ENCODE measurements around the gene ITGB4. TPM values are rescaled to one million over a fixed set of nuclear protein-coding genes. Genes with fewer than 3 reads are reported as not detected.

ITGB4 gene
- total and polyA plus RNA-seq, 2 donors (not counting 3 experiments of a cell fraction or from before 2014, with no cell fraction given) = 4.2 to 6.7 TPM

GRCh38 chr17:75691371-75691791 lies 29.9 kb upstream of the ITGB4 start:
- Histone ChIP-seq H3K4me1 (ENCODE audit: control insufficient read depth, extremely low read depth, insufficient read depth, low read length) (peaks cover 83% of the 10 kb centered on the region), H3K9me1 (replicated peaks; ENCODE audit: control insufficient read depth, extremely low read depth, insufficient read depth, low read length) (no peaks in the 10 kb centered on the region), H3K9ac (replicated peaks; ENCODE audit: extremely low read depth, insufficient read depth, low read length) (no peak overlapping the region), H3K79me2 (ENCODE audit: control insufficient read depth, insufficient read depth, low read length) (peaks cover 70% of the 10 kb centered on the region), H3K9me3 (replicated peaks; ENCODE audit: control insufficient read depth, insufficient read depth, low read length) (no peaks in the 10 kb centered on the region), H3K4me3 (replicated peaks in 1 of 3; ENCODE audit: insufficient read depth in 1 of 3, low read depth in 1 of 3, low read length in 3 of 3) (no peak overlapping the region), H3K36me3 (ENCODE audit: control insufficient read depth in 2 of 2, extremely low read depth in 1 of 2, insufficient read depth in 2 of 2, low read length in 2 of 2) (peaks cover 9 to 20% of the 10 kb centered on the region in 2 experiments), H2AFZ (ENCODE audit: low read depth, low read length) (no peak overlapping the region), H4K20me1 (replicated peaks; ENCODE audit: control insufficient read depth, extremely low read depth, insufficient read depth, low read length) (no peaks in the 10 kb centered on the region), H3K4me2 (ENCODE audit: insufficient read depth, low read length) (no peak overlapping the region), H3K27ac (ENCODE audit: insufficient read depth, low read depth, low read length) (peak overlapping the region; percentile 10), H3K27me3 (ENCODE audit: control insufficient read depth in 2 of 2, insufficient read depth in 2 of 2, low read length in 2 of 2) (no peaks in the 10 kb centered on the region)
- CTCF ChIA-PET = interaction anchor here (3.8 to 8.9 kb wide), 2 partner anchors 11 to 16 kb away, joined by 16 to 88 read pairs; no protein-coding TSS in a partner anchor
- POLR2A ChIA-PET = no interaction called here
- BruUV-seq (replicated peaks) = no TSS peak
- peak; percentile 69 for FAIRE-seq
- DNase-seq (ENCODE audit: low read depth, low spot score) = no peak
- TF ChIP-seq FOS (IDR thresholded peaks at IDR 0.05; ENCODE audit: borderline replicate concordance, insufficient read depth, low read length) = peak; percentile 10
- no peak for TF ChIP-seq POLR2AphosphoS5 (IDR thresholded peaks at IDR 0.05; ENCODE audit: insufficient read depth, low read depth, low read length)
- intact Hi-C loops (cut with micrococcal nuclease) (no loop called here), dilution Hi-C loops (cut with MboI; ENCODE audit: extremely low pct_ligation_motif_present, low sequenced_read_pairs) (no loop called here)

- Histone ChIP-seq H3K9me1 (replicated peaks; ENCODE audit: control insufficient read depth, extremely low read depth, insufficient read depth, low read length) (no peaks in the 10 kb centered on the region), H2AFZ (ENCODE audit: low read depth, low read length) (no peak overlapping the region), H4K20me1 (replicated peaks; ENCODE audit: control insufficient read depth, extremely low read depth, insufficient read depth, low read length) (no peaks in the 10 kb centered on the region), H3K27ac (ENCODE audit: insufficient read depth, low read depth, low read length) (peak overlapping the region; percentile 80), H3K4me2 (ENCODE audit: insufficient read depth, low read length) (no peak overlapping the region), H3K4me1 (ENCODE audit: control insufficient read depth, extremely low read depth, insufficient read depth, low read length) (peaks cover 79% of the 10 kb centered on the region), H3K27me3 (ENCODE audit: control insufficient read depth in 2 of 2, insufficient read depth in 2 of 2, low read length in 2 of 2) (no peaks in the 10 kb centered on the region), H3K9me3 (replicated peaks; ENCODE audit: control insufficient read depth, insufficient read depth, low read length) (no peaks in the 10 kb centered on the region), H3K9ac (replicated peaks; ENCODE audit: extremely low read depth, insufficient read depth, low read length) (no peak overlapping the region), H3K36me3 (ENCODE audit: control insufficient read depth in 2 of 2, extremely low read depth in 1 of 2, insufficient read depth in 2 of 2, low read length in 2 of 2) (peaks cover 9 to 20% of the 10 kb centered on the region in 2 experiments), H3K79me2 (ENCODE audit: control insufficient read depth, insufficient read depth, low read length) (peaks cover 69% of the 10 kb centered on the region), H3K4me3 (replicated peaks in 1 of 3; ENCODE audit: insufficient read depth in 1 of 3, low read depth in 1 of 3, low read length in 3 of 3) (no peak overlapping the region)
- dilution Hi-C loops (cut with MboI; ENCODE audit: extremely low pct_ligation_motif_present, low sequenced_read_pairs) (no loop called here), intact Hi-C loops (cut with micrococcal nuclease) (no loop called here)
- DNase-seq (ENCODE audit: low read depth, low spot score) (no peak), FAIRE-seq (no peak)
- ChIA-PET CTCF (interaction anchor here (1.1 to 8.9 kb wide), 7 partner anchors 12 to 59 kb away, joined by 3 to 88 read pairs (median 18); partner anchors contain the start of gene SMIM5), POLR2A (interaction anchor here (0.8 kb wide), 1 partner anchor 15 kb away, joined by 3 read pairs; no protein-coding TSS in a partner anchor)
- TF ChIP-seq GATA2 (IDR thresholded peaks at IDR 0.05; ENCODE audit: insufficient read depth, insufficient read length, low read depth, low read length) (no peak), POLR2A (IDR thresholded peaks at IDR 0.05; ENCODE audit: low read depth, low read length) (no peak), FOS (IDR thresholded peaks at IDR 0.05; ENCODE audit: borderline replicate concordance, insufficient read depth, low read length) (no peak)
- BruUV-seq (replicated peaks) = no TSS peak
Measured at GRCh38 chr17:75691801-75692626, 29.2 kb upstream of the ITGB4 start.
